Stimulated activated CD4-positive, alpha-beta T cell treated with anti-CD3 and anti-CD28 coated beads, Interleukin-15, amount 100 ng/mL, for 48 hours (primary cell): ENCODE measurements around the gene PDCD4.

Experiments
- DNase-seq, 2 donors: peaks; one replicate each; pipeline ENCODE4 v3.0.0-alpha.2; 2020; ENCODE audit warnings: low read depth in 2 of 2

Gene PDCD4

GRCh38 chr10:110919971-110920881 lies 48.5 kb downstream of the PDCD4 start:
- DNase-seq, result no peak

GRCh38 chr10:110923856-110924493 lies 52.2 kb downstream of the PDCD4 start:
- DNase-seq, result no peak

GRCh38 chr10:110927461-110927860 lies 55.7 kb downstream of the PDCD4 start:
- DNase-seq, result no peak

GRCh38 chr10:110931769-110932381 lies 60.1 kb downstream of the PDCD4 start:
- DNase-seq, result no peak

- DNase-seq, result no peak
Observed at GRCh38 chr10:110932505-110933180, 60.9 kb downstream of the PDCD4 start.

- DNase-seq, result no peak
Observed at GRCh38 chr10:110936757-110937156, 65.0 kb downstream of the PDCD4 start.

GRCh38 chr10:110939419-110939818 lies 67.7 kb downstream of the PDCD4 start:
- DNase-seq, result no peak

GRCh38 chr10:110944792-110945396 lies 73.2 kb downstream of the PDCD4 start:
- no peak for DNase-seq

GRCh38 chr10:110946496-110946895 lies 74.8 kb downstream of the PDCD4 start:
- no peak for DNase-seq

- no peak for DNase-seq
Observed at GRCh38 chr10:110947061-110947595, 75.4 kb downstream of the PDCD4 start.
